Nephron (organoid): Measurements from ENCODE around the gene UPK2.

Experiments used
- H3K27ac Mint-ChIP-seq, 3 experiments: 2 replicates each; pipeline ENCODE4 v1.8.0; 2020; ENCODE audit warnings: mixed read lengths in 3 of 3, mild to moderate bottlenecking in 2 of 3, moderate library complexity in 1 of 3
- H3K27me3 Mint-ChIP-seq: 2 replicates; pipeline ENCODE4 v1.8.0; 2021; ENCODE audit warnings: low read depth, mild to moderate bottlenecking, moderate library complexity, mixed read lengths
- H3K36me3 Mint-ChIP-seq: 2 replicates; pipeline ENCODE4 v1.8.0; 2020; ENCODE audit warnings: low read depth, mixed read lengths
- H3K4me1 Mint-ChIP-seq: 2 replicates; pipeline ENCODE4 v1.8.0; 2020; ENCODE audit warnings: mixed read lengths
- H3K4me3 Mint-ChIP-seq, 3 experiments: 2 replicates each; pipeline ENCODE4 v1.8.0; 2020; ENCODE audit warnings: mild to moderate bottlenecking in 3 of 3, mixed read lengths in 3 of 3, moderate library complexity in 2 of 3
- H3K9me3 Mint-ChIP-seq: 2 replicates; pipeline ENCODE4 v1.8.0; 2020; ENCODE audit warnings: mixed read lengths
- TF ChIP-seq, protein P1 (sequence below), 3 experiments: fragments of 200-600 bp; sonication (generic); IDR thresholded peaks; one replicate each; pipeline ENCODE4 v1.5.0; 2021; ENCODE audit warnings: antibody characterized with exemption in 3 of 3; ENCODE audit not compliant: unreplicated experiment in 3 of 3

UPK2 gene

DNA sequence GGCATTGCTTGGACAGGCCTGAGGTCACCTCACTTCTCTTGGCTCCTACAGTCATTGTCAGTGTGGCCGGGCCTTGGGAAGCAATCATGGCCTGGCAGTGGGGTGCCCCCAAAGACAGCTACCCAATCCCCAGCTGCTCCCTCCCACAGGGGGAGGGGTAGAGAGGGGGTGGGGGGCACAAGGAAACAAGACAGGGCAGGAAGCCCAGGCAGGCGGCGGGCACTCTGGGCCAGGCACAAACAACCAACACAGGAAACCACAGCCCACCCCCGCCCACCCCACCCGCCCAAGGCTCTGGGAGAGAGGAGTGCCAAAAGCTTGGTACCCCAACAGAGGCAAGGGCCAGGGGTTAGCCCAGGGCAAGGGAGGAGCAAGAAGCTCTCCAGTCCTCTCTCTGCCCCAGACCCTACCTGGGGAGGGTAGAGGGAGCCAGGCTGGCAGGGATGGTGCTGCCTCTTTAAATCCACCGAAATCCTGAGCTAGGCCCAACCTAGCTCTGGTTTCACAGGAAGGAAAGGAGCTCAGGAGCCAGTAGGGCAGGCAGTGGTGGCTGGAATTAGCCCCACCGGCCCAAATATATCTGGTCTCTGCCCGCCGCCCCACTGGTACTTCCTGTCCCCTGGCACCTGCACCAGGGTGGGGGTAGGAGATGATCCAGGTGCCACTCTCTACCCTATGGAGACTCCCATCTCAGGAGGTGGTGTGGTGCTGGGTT lies 42.5 kb upstream of the UPK2 start:
- Mint-ChIP-seq H3K27me3 (no peaks in the 10 kb centered on the region), H3K27ac (peak overlapping the region; percentile 93 to 96 (median 96)), H3K4me1 (peaks cover 80% of the 10 kb centered on the region), H3K36me3 (no peaks in the 10 kb centered on the region), H3K9me3 (no peaks in the 10 kb centered on the region), H3K4me3 (no peak overlapping the region)
- TF ChIP-seq, protein P1, sequence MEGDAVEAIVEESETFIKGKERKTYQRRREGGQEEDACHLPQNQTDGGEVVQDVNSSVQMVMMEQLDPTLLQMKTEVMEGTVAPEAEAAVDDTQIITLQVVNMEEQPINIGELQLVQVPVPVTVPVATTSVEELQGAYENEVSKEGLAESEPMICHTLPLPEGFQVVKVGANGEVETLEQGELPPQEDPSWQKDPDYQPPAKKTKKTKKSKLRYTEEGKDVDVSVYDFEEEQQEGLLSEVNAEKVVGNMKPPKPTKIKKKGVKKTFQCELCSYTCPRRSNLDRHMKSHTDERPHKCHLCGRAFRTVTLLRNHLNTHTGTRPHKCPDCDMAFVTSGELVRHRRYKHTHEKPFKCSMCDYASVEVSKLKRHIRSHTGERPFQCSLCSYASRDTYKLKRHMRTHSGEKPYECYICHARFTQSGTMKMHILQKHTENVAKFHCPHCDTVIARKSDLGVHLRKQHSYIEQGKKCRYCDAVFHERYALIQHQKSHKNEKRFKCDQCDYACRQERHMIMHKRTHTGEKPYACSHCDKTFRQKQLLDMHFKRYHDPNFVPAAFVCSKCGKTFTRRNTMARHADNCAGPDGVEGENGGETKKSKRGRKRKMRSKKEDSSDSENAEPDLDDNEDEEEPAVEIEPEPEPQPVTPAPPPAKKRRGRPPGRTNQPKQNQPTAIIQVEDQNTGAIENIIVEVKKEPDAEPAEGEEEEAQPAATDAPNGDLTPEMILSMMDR (IDR thresholded peaks at IDR 0.05; ENCODE audit: unreplicated experiment in 3 of 3), result no peak

GRCh38 chr11:118914178-118914918 lies 41.8 kb upstream of the UPK2 start:
- TF ChIP-seq, protein P1 (IDR thresholded peaks at IDR 0.05; ENCODE audit: unreplicated experiment in 3 of 3), result no peak
- H3K4me1 Mint-ChIP-seq, result peaks cover 80% of the 10 kb centered on the region
- H3K27me3 Mint-ChIP-seq, result no peaks in the 10 kb centered on the region
- peak overlapping the region; percentile 25 to 43 (median 32) for H3K4me3 Mint-ChIP-seq
- H3K27ac Mint-ChIP-seq, result peak overlapping the region; percentile 84 to 100 (median 93)
- no peaks in the 10 kb centered on the region for H3K9me3 Mint-ChIP-seq
- H3K36me3 Mint-ChIP-seq, result no peaks in the 10 kb centered on the region

DNA sequence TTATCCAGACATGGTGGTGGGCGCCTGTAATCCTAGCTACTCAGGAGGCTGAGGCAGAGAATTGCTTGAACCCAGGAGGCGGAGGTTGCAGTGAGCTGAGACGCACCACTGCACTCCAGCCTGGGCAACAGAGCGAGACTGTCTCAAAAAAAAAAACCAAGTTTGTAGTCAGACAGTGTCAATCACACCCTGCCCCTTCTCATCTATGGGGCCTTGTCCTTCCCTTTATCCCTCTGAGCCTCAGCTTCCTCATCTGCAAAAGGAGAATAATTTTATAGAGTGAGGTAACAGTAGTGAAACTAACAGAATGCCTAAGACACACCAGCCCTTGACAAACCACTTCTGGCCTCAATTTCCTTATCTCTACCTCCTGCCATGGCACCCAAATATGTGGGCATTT lies 41.1 kb upstream of the UPK2 start:
- Mint-ChIP-seq H3K4me1 (peaks cover 86% of the 10 kb centered on the region), H3K27ac (peak overlapping the region; percentile 84 to 100 (median 93)), H3K9me3 (no peaks in the 10 kb centered on the region), H3K4me3 (peak overlapping the region in 1 of 3 experiments; percentile 43), H3K27me3 (no peaks in the 10 kb centered on the region), H3K36me3 (no peaks in the 10 kb centered on the region)
- TF ChIP-seq, protein P1 (IDR thresholded peaks at IDR 0.05; ENCODE audit: unreplicated experiment in 3 of 3), result no peak

- H3K4me1 Mint-ChIP-seq, result peaks cover 91% of the 10 kb centered on the region
- TF ChIP-seq, protein P1 (IDR thresholded peaks at IDR 0.05; ENCODE audit: unreplicated experiment in 3 of 3), result no peak
- H3K36me3 Mint-ChIP-seq, result no peaks in the 10 kb centered on the region
- peak overlapping the region; percentile 9 to 87 (median 30) for H3K4me3 Mint-ChIP-seq
- H3K9me3 Mint-ChIP-seq, result no peaks in the 10 kb centered on the region
- H3K27me3 Mint-ChIP-seq, result no peaks in the 10 kb centered on the region
- peak overlapping the region; percentile 84 to 100 (median 93) for H3K27ac Mint-ChIP-seq
Observed at GRCh38 chr11:118915396-118915795, 40.7 kb upstream of the UPK2 start.

DNA sequence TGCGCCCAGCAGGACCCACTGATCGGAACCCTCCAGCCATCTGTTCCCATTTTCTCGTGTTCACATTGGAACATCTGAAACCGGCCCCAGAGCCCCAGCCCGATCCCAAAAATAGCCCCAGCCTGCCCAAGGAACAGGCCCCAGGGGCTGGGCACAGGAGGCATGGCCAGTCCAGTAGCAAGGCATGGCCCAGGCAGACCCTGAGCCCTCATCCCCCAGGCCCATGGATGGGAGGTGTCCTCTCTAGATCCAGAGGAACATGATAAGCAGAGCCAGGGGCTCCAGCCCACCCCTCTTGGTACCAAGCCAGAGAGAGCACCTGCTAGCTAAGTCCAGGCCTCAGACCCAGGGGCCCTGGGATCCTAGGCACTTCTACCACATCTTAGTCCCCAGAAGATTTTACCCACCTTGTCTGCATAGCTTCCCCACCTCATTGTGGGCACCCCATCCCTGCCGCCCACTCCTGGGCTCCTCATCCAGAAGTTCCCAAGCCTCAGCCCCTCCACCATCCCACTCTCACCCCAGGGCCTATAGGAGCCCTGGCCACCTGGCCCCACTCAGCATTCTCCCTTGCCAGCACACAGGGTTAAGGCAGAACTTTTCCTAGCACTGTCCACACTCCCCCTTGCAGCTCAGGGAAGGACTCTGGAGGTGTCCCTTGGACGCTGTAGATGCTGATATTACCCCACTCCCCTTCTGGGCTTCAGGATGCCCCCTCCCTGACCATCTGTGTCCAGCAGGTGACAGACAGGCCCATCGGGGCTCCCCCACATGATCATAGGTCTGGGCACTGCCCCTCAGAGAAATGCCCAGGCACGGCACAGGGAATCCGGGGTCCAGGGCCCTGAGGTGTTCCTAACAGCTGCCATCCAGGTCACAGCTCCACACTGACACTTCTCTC lies 39.9 kb upstream of the UPK2 start:
- Mint-ChIP-seq H3K27ac (peak overlapping the region; percentile 84 to 100 (median 93)), H3K9me3 (no peaks in the 10 kb centered on the region), H3K4me3 (peak overlapping the region; percentile 74 to 87 (median 75)), H3K27me3 (no peaks in the 10 kb centered on the region), H3K36me3 (no peaks in the 10 kb centered on the region), H3K4me1 (peaks cover 93% of the 10 kb centered on the region)
- TF ChIP-seq, protein P1 (IDR thresholded peaks at IDR 0.05; ENCODE audit: unreplicated experiment in 3 of 3), result no peak
